Body of pancreas (tissue), 4 donors: ENCODE data around the gene PM20D2.

Source experiments
- POLR2A ChIP-seq, 3 donors: fragments of 450-650 bp; IDR thresholded peaks; one replicate each; pipeline ENCODE4 v1.6.1; 2016; ENCODE audit warnings: antibody characterized with exemption in 3 of 3, mild to moderate bottlenecking in 2 of 3
- TF ChIP-seq, protein P1 (sequence below), 7 experiments: fragments of 450-650 bp in 4 of 7; fragments of 200-600 bp in 3 of 7; sonication (generic) in 3 of 7; IDR thresholded peaks; one replicate each; pipeline ENCODE4 v1.5.1; 2016 to 2019; ENCODE audit warnings: antibody characterized with exemption in 7 of 7

- TF ChIP-seq, protein P1, sequence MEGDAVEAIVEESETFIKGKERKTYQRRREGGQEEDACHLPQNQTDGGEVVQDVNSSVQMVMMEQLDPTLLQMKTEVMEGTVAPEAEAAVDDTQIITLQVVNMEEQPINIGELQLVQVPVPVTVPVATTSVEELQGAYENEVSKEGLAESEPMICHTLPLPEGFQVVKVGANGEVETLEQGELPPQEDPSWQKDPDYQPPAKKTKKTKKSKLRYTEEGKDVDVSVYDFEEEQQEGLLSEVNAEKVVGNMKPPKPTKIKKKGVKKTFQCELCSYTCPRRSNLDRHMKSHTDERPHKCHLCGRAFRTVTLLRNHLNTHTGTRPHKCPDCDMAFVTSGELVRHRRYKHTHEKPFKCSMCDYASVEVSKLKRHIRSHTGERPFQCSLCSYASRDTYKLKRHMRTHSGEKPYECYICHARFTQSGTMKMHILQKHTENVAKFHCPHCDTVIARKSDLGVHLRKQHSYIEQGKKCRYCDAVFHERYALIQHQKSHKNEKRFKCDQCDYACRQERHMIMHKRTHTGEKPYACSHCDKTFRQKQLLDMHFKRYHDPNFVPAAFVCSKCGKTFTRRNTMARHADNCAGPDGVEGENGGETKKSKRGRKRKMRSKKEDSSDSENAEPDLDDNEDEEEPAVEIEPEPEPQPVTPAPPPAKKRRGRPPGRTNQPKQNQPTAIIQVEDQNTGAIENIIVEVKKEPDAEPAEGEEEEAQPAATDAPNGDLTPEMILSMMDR (IDR thresholded peaks at IDR 0.05), result no peak
- TF ChIP-seq POLR2A (IDR thresholded peaks at IDR 0.05), result no peak
Measured at GRCh38 chr6:89214197-89214596, 68.3 kb downstream of the PM20D2 start.
